HG03442 (cell line): ENCODE data around the gene SAMD4A.

Source experiments
- ATAC-seq: cut with Tn5 transposase; IDR thresholded peaks from one replicate; pipeline ENCODE4 v1.9.1; 2021; ENCODE audit warnings: mild to moderate bottlenecking, moderate library complexity; ENCODE audit not compliant: unreplicated experiment

Gene SAMD4A

GRCh38 chr14:54840798-54841197, 273.9 kb downstream of the SAMD4A start:
- no peak for ATAC-seq
